ENCODE measurements around the gene CALY.

- TF ChIP-seq CTCF (IDR thresholded peaks at IDR 0.05) (no peak), POLR2AphosphoS5 (IDR thresholded peaks at IDR 0.05; ENCODE audit: insufficient read depth in 1 of 2, low read depth in 1 of 2) (no peak), POLR2A (IDR thresholded peaks at IDR 0.05) (no peak)
Observed at GRCh38 chr10:133314911-133315310, 21.8 kb downstream of the CALY start.

Data from vagina (tissue), 2 donors.